WI38 (cell line): Measurements from ENCODE around the gene LOC128125822.

Experiments
- H3K4me3 ChIP-seq: 2 replicates; pipeline ENCODE4 v1.5.1; 2011; ENCODE audit warnings: low read depth, mild to moderate bottlenecking, control low read depth, low read length
- CTCF ChIP-seq: IDR thresholded peaks from 2 replicates; pipeline ENCODE4 v1.5.1; 2012; ENCODE audit warnings: low read depth, mild to moderate bottlenecking, control low read depth, low read length

The LOC128125822 gene

DNA sequence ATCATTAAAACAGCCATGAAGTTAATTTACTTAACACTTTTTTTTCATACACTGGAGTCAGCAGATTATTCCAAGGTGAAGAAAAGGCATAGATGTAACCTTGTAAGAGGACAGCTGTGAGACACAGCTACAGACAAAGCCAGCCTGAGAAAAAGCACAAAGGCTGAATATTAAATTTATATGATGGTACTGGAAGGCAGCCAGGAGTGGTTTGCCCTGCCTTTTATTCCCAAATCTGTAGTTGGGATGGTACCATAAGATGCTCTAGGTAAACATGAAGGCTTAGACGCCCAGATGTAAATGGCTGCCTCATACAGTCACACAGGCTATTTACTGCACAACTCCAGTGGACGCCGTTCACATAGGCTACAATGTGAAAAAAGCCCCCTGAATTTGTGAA, 42.1 kb upstream of the LOC128125822 start:
- no peak overlapping the region for H3K4me3 ChIP-seq
- no peak for TF ChIP-seq CTCF

- no peak overlapping the region for H3K4me3 ChIP-seq
- no peak for TF ChIP-seq CTCF
These were observed 41.3 kb upstream of the LOC128125822 start for GRCh38 chr6:63530991-63531390.

- no peak overlapping the region for H3K4me3 ChIP-seq
- TF ChIP-seq CTCF = no peak
These were observed 39.3 kb upstream of the LOC128125822 start for GRCh38 chr6:63533026-63533425.

DNA sequence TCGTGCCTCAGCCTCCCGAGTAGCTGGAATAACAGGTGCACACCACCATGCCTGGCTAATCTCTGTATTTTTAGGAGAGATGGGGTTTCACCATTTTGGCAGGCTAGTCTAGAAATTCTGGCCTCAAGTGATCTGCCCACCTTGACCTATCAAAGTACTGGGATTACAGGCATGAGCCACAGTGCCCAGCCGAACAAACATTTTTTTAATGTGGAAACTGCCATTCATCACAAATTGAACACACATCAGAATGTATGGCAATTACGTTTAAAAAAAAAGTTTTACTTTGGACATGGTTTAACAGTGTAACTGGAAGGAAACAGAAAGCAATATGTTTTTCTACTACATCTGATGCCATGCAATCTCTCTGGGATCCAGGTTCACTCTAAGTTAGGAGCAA, 38.3 kb upstream of the LOC128125822 start:
- no peak overlapping the region for H3K4me3 ChIP-seq
- TF ChIP-seq CTCF = no peak

DNA sequence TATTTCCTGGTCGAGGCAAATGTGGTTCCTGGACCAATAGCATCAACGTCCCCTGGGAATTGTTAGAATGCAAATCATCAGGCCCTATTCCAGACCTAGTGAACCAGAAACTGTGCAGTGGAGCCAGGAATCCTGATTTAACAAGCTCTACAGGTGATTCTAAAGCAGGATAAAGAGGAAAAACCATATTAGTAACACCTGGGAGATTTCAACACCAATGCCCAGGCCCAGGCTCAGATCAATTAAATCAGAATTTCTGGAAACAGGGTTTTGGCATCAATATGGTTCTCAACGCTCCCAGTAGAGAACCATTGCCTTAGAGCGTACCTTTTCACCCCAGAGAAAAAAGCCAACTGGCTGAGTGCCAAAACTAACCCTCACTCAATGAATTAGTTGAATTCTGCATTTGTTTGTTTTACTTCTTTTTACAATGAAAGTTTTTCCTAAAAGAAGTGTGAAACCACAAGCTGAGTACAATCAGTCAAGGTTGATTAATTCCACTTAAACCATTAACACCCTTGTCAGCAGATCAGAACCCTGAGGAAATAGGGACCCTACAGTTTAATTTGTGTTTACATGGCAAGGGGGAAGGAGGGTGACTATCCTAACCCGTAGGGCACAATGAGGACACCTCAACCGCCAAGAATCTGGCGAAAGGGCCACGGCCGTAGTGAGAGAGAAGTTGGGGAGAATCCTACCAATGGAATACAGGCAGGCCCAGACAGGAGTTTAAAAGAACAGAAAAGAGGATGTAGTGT, 34.9 kb upstream of the LOC128125822 start:
- no peak overlapping the region for H3K4me3 ChIP-seq
- TF ChIP-seq CTCF = no peak

DNA sequence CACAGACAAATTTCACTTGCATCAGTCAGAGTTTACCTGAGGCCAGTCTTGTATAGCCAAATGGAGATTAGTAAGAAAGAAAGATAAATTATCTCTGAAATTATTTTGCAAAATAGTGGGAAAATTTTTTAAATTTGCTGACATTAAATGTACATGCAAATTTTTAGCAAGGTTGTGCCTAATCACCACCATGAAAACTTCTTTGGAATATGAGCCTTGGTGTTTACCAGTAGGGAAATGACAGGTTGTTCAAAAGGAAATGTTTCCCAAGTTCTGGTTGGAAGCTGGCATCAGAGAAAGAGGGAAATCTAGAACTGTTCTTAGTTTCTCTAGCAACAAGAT, 34.4 kb upstream of the LOC128125822 start:
- no peak overlapping the region for H3K4me3 ChIP-seq
- TF ChIP-seq CTCF = no peak

DNA sequence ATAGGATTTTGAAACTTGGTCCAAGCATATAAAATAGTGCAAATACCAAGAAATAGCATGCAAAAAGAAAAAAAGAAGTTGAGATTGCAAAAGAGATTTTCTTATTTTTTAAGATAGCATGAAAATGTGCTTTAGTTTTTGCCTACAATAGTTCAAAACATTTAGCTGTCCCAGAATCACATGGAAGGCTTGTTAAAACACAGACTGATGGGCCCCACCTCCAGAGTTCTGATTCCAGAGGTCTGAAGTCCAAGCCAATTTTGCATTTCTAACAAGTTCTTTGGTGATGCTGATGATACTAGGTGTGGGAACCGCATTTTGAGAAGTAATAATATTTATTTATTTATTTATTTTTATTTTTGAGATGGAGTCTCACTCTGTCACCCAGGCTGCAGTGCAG, 33.7 kb upstream of the LOC128125822 start:
- no peak overlapping the region for H3K4me3 ChIP-seq
- no peak for TF ChIP-seq CTCF
